UCSD-AML1 (cell line): Measurements from ENCODE around the gene DCBLD1.

ENCODE experiments used
- DNase-seq: peaks from one replicate; lab custom pipeline; 2025; ENCODE audit not compliant: unreplicated experiment; lab: John Stamatoyannopoulos, UW

DCBLD1 gene

DNA sequence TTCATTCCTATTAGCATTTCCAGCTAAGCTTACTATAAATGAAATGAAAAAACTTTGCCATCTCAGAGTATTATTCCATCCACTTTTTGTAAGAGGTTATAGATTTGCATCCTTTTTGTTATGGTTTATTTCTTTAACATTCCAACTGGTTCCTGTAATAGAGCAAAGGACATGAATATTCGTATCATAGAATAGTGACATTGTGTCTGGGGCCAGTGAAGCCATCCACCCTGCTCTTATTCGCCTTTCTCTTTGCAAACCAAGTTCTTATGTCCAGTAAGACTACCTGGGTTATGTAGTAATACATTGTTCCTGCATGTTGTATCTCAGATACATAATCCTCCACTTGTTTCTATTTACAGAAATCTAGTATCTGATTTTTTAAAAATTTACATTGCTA is 43.1 kb downstream of the DCBLD1 start:
- no peak for DNase-seq

DNA sequence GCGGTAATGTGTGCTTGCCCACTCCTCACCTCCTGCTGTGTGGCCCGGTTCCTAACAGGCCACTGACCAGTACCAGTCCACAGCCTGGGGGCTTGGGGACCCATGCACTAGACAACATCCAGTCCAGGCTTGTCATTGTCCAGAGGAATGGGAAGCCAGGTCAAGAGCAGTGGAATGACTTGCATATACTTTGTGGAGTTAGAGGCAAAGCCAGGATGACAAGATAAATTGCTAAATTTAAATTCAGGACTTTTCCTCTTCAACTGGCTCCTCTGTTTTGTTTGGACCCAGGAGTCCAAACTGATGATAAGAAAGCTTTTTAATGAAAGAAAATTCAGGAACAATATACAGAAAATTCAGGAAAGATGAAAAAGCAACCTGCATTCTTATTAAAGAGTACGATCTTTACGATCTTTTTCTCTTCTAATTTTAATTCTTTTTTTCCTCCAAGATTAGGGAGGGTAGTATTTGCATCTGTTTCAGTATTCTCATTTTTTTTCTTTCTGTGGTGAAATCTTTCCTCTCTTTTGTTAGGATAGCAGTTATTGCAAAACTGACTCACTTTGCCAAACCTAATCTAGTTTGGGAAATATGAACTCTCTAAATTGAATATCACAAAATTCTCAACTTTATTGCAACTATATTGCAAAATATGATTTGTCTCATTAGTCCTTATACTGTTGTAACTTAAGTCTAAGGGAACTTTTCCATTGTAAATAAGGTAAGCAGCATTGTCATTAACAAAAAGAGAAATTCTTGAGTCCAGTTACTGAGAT is 48.2 kb downstream of the DCBLD1 start:
- no peak for DNase-seq

DNA sequence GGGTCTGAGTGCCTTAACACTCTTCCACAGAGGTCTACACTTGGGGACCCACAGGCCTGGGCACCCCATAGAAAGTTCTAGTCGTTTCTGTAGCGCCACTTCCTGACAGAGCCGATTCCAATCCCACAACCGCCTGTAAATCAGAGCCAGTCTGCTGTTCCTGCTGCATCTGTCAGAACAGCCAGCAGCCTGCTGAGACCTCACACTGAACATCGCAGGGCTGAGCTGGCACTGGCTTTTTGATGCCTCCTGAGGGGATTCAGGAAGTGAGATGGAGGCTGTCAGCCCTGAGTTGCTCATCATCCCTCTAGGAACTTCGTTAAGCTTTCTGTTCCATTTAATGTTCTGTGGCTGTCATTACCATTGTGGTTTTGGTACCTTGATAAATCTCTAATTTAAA is 48.9 kb downstream of the DCBLD1 start:
- no peak for DNase-seq

DNA sequence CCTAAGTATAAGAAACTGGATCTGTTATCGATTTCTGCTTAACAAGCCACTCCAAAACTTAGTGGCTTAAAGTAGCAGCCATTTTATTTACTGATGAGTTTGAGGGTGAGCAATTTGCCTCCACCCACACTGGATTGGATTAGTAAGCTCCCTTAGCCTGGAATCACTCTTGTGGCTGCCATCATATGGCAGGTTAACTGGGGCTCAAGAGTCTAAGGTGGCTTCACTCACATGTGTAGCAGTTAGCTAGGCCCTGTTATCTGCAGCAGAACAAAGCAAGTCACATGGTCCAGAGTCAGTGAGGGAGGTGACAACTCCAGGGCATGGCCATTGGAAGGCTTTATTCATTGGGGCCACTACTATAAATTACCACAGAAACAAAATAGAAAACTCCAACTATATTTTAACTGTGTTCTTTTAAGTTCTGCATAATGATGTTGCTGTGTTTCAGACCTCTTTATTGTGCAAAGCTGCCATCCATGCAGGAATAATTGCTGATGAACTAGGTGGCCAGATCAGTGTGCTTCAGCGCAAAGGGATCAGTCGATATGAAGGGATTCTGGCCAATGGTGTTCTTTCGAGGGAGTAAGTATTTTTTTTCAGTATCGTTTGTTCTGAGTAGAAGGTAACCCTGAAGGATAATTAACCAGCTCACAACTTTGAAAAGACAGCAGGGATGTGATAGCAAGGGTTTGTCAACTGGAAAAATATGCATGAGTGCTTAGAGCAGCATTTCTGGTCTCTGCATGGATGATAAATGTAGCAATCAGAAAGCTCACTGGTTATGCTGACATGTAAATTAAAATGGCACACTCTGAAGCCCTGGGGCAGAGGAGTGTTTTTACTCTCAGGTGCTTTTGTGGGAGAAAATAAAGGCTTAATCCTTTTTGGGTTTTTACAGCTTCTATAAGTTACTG is 49.6 kb downstream of the DCBLD1 start:
- no peak for DNase-seq

DNA sequence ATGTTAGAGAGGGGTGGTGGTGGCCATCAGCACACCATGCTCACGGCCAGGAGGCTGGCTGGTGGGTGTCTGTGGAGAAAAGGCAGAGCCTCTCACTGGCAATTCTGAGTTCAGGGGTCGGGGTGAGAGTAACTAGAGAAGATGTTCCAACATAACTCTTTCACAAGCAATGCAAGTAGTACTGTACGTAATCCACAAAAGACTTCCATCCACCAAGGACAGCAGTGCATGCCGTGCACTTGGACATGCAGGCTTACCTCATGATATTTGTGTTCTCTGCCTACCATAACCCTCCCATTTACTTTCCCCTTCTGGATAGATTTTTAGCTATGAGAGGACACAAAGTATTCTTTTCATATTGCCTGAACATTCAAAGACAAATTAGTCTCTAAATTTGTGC is 51.3 kb downstream of the DCBLD1 start:
- DNase-seq, result no peak

DNA sequence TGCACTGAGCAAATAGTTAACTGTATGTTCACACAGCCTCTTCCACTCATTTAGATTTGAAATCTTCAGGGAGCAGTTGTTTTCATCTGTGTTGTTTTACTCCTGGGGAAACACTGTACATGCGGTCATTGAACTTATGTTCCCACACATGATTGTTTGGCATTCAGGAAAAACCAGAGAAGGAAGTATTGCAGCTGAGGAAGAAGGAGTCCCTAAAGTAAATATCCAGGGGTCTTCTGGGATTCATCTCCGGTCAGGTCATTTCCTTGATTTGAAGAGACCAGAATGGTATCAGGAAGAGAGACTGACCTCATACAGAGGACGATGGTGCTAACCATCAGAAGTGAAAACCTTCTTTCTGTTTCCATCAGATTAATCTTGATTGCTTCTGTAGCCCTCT is 52.5 kb downstream of the DCBLD1 start:
- DNase-seq, result no peak

DNA sequence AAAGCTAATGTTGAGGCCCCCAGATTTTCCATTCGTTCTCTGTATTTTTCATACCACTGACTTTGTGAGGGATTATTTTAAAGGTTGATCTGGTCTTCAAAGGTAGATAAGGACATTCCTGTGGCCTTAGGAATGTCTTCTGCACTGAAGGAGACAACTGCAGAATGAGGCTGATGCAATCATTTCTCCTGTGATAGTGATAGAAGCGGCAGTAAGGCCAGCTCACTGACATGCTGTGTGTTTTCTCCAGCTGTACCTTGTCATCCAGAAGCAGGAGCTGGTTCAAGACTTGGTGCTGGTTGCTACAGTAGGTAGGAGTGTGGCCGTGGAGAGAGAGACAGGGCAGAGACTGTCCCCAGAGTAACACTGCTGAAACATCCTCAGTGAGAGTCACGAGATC is 53.8 kb downstream of the DCBLD1 start:
- DNase-seq, result no peak

DNA sequence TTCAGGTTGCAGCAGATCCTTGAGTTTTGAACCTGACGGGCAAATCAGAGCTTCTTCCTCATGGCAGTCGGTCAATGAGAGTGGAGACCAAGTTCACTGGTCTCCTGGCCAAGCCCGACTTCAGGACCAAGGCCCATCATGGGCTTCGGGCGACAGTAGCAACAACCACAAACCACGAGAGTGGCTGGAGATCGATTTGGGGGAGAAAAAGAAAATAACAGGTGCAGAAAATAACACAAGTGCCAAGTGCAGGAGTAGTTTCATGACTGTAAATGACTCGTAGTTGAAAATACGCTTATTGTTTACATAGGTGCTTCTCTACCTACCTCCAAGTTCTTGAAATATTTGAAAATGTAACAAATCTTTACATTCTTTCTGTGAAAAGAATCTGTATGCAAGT is 56.1 kb downstream of the DCBLD1 start:
- no peak for DNase-seq

DNA sequence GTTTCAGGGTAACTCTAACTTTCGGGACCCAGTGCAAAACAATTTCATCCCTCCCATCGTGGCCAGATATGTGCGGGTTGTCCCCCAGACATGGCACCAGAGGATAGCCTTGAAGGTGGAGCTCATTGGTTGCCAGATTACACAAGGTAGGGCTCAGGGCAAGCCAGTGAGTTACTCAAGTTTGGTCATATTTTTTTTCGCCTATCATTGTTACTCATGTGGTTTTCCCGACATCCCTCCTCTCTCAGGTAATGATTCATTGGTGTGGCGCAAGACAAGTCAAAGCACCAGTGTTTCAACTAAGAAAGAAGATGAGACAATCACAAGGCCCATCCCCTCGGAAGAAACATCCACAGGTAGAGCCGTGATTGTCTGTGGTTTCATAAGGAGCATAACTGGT is 58.2 kb downstream of the DCBLD1 start:
- no peak for DNase-seq

DNA sequence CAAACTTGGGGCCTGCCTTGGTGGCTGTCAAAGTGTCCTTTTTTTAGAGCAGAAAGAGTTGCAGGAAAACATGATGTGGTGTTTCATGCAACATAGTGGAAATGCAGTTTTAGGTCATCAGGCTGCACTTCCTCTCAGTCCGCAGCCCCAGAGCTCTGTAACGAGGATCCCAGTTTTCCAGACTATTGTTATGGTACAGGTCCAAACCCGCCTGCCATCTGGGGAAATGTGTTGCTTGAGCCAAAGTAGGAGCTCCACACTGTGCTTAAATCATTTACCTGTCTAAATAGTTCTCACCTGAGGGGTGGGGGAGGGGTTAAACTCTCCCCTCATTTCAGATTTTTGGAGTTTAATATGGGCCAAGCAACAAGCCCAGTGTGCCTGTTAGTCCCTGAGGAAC is 60.0 kb downstream of the DCBLD1 start:
- no peak for DNase-seq

DNA sequence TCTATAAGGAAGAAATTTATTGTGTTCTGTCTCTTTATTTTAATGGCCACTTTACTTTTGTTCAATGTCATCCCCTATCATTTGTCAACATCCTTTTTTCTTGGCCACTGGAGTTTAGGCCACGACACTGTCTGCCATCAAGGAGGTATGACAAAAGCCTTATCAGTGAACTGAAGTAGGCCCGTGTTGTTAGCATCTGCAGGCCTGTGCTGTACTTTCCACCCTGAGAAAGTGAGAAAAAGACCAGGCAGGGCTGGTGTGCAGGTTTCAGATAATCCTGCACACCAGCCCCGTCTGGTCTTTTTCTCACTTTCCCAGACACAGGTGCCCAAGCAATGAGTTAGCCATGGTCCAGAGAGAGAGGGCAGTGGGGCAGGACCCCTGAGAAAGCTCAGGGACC is 62.2 kb downstream of the DCBLD1 start:
- no peak for DNase-seq

DNA sequence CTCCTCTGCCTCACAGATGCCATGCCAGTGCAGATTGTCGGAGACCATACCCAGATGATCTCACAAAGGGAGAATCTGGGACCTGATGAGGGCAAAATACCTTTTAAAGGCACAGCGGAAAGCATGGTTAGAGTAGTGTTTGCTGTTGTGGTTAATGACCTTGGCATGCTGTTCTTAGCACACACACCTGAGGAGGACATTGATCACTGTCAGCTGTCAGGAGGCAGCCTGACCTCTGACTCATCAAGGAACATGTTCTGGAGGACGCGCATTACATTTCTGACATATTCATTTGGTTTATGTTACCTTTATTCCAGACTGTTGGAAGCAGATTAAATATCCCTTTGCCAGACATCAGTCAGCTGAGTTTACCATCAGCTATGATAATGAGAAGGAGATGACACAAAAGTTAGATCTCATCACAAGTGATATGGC is 62.7 kb downstream of the DCBLD1 start:
- DNase-seq, result no peak

DNA sequence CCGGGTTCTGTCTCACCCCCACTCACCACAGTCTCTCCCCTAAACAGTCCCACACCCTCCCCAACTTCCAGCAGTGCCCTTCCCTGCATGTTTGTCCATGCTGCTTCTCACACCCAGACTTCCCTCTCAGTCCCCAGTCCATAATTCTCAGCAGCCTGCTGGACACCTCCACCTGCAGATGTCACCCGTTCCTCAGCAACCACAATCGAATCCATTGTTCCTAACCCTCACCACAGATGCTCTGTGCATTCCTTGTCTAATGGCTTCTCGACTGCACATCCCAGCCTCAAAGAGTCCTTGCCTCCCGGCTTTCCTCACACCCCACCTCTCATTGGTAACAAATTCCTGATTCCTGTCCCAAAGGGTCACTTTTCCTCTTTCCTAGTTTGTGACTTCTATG is 64.2 kb downstream of the DCBLD1 start:
- DNase-seq, result no peak

DNA sequence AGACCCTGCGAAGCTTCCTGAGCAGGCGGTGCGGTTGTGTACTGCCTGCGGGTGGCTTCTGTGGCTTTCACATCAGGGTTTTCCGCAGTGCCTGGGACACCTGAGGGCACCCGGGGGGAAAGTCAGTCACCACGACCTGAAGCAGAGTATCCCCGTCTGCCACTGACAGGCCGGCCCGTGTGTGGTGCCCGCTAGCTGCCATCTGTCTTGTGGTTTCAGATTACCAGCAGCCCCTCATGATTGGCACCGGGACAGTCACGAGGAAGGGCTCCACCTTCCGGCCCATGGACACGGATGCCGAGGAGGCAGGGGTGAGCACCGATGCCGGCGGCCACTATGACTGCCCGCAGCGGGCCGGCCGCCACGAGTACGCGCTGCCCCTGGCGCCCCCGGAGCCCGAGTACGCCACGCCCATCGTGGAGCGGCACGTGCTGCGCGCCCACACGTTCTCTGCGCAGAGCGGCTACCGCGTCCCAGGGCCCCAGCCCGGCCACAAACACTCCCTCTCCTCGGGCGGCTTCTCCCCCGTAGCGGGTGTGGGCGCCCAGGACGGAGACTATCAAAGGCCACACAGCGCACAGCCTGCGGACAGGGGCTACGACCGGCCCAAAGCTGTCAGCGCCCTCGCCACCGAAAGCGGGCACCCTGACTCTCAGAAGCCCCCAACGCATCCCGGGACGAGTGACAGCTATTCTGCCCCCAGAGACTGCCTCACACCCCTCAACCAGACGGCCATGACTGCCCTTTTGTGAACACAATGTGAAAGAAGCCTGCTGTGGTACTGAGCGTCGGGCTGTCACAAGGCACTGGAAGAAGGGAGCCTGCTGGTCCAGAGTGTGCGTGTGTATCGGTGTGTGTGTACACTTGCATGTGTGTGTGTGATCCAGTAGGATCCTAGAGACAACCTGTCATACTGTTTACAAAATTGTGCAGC is 65.5 kb downstream of the DCBLD1 start:
- peak; percentile 40 for DNase-seq

DNA sequence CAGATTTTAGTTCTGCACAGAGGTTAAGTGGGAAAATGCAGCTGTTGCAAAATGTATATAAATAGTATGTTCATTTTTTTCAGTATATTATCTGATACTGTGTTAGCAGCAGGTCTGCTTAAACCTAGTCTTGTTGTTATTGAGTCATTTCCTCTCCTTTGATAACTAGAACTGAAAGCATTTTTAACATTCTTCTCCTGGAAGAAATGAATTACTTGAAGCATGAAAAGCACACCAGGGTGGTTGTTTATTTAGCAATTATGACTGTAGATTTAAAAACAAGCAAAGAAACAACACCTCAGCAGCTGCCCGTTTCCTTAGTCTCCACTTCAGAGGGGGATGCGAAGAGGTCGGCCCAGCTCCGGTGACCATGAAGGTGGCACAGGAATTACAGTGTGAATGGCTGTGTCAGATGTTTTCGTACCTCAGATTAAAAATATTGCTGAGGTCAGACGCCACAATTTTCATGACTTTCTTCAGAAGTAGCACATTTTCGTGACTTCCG is 66.4 kb downstream of the DCBLD1 start:
- DNase-seq, result no peak

DNA sequence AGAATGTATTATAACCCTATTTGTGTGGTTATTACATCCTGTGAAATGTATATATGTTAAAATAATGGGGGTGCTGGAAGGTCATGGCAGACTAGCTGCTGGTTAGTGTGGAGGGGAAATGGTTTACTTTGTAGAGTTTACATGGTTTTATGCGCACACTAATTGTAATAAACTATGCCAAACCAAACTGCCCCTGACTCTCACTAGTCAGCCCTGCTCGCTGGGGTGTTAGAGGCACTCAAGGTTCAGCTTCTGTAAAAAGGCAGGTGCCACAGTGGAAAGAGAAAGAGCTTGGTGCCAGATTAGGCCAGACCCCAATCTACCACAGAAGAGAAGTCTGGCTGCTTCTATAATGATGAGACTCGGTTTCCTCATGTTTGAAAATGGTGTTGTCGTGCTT is 67.1 kb downstream of the DCBLD1 start:
- no peak for DNase-seq

DNA sequence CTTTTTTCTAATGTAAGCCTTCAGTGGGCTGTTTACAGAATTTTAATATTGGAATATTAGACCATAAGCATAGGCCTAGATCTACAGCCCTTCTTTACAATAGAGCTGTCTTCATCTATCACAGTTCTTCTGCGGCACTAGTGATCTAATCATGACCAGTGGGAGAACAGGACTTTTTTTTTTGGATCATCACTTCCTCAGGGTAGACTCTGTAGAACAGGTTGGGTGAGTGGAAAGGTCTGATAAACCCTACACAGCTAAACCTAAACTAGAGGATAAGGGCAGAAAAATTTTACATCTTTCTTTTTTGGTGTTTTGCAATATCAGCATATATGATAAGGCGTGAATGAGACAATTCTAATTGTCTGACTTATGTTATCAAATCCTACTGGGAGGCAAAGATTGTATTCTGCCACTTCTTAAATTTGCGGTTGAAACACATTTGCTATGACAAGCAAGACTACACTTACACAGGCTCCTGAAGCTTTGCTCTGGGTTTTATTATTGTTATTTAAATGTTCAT is 67.7 kb downstream of the DCBLD1 start:
- DNase-seq, result no peak

DNA sequence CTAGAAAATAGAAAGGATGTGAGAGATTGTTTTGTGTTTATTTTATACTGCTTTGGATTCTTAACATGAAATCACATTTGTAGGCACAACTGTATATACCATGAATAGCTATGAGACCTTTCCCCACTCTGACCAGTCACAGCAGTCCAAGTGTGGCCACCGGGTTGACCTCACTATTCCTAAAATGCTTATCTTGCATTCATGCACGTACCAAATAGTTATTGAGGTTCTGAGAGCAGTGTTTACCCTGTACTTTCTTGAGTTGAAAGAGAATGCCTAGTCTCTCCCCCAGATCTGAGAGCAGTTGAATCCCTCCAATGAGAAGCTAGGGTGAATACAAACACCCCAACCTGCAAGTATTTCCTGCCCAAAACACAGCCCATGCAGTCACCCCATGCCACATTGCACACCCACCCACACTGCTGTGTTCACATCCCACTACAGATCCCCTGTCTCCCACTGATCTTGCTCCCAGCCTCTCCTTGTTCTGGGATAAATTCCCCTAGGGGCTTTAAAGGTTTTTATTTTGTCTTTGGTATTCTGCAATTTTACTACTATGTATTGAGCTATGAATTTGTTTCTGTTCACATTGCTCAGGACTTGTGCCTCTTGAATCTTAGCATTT is 68.3 kb downstream of the DCBLD1 start:
- DNase-seq, result no peak

DNA sequence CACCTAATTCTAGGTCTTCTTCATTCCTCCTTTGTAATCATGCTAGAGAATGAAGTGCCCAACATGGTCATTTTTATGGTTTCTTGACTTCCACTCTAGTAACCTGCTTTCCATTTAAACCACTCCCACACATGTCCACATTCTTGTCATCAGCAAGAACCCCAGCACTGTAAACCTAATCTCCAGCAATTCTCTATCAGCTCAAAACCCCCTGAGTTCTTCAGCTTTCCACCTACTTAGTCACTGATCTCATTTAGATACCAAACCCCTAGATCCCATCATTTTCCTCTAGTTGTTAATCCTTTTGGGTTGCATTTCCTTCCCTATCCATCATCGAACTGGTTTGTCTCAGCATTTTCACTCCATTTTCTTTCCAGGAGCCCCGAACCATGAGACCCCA is 70.1 kb downstream of the DCBLD1 start:
- DNase-seq, result no peak

DNA sequence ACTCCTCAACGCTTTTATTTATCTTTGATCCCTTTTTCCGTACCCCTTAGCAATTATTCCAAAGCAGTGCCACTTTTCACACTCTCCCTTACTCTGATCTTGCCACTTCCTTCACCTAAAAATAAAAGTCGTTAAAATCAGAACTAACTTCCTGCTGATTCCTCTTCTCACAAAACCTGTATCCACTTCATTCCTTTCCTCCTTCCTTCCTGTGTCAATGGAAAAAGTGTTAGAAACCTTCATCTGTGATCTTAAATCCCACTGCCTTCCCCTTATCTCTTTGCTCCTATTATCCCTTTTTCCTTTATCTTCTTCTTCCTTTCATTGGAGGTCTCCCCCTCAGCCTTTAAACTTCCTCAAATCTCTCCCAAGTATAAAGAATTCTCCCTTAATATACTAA is 70.7 kb downstream of the DCBLD1 start:
- no peak for DNase-seq
